Limb (tissue), 2 donors: Measurements from ENCODE around the gene RPS6KA2.

Experiments
- DNase-seq, 2 donors: peaks; one replicate each; pipeline ENCODE4 v3.0.0-alpha.2; 2016; ENCODE audit errors: extremely low spot score in 2 of 2

RPS6KA2 gene

DNA sequence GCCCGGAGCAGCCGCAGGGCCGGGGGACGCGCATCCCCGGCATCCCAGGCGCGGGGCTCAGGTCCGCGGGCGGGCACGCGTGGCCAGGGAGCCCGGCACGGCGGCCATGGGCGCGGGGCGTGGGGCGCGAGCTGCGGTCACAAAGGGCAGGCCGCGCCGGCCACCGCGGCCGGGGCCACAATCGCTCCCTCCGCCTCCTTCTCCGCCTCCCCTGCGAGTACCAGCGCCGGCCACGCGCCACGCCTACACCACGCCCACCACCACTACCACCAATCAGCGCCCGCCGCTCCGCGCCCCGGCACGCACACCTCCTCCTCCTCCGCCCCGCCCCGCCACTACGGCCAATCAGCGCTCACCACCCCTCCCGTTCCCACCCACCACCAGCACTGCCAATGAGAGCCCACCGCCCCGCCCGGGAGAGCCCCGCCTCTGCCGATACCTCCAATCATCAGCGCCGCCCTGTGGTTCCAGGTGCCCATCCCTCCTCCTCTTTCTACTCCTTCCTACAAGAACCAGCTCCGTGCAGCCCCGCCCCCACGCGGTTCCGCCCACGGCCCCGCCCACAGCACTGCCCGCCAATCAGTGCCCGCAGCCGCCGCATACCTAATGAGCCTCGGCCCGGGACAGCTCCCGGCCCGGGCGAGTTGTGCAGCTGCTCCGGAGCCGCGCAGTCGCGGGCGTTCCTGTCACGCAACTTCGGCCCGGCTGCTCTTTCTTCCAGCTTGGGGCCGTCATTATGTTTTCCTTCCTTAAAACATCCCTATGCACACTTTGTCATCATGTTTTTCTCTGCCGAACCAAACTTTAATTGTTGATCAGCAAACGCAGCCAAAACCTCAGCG is at the start of gene RPS6KA2:
Gene RPS6KA2 (minus strand): TSS at position 219 of the 842 bp plus-strand sequence. CDS start 232 bp downstream, outside the sequence.
- peak; percentile 99 to 100 for DNase-seq

DNA sequence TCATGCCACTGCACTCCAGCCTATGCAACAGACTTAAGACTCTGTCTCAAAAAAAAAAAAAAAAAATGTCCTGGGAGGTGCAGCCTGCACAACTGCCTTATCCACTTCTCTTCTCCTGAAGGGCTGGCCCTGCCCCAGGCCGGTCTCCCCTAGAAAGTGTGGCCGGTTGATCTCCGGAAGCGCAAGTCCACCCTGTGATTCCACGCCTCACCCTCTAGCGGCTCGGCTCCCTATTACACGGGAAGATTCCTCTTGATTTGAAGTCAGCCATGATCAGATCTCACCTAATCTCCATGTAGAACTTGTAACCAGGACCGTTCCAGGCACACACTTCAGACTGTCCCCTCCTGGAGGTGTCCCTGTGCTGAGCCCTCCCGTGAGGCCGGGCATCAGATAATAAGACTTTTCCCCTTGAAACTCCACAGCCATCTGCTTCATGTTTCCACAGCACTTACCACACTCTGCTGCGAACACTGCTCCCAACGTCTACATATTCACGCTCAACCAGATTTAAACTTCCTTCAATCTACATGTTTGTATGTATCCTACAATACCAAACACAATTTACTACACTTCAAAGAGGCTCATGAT is 49.3 kb upstream of the RPS6KA2 start:
- no peak for DNase-seq

DNA sequence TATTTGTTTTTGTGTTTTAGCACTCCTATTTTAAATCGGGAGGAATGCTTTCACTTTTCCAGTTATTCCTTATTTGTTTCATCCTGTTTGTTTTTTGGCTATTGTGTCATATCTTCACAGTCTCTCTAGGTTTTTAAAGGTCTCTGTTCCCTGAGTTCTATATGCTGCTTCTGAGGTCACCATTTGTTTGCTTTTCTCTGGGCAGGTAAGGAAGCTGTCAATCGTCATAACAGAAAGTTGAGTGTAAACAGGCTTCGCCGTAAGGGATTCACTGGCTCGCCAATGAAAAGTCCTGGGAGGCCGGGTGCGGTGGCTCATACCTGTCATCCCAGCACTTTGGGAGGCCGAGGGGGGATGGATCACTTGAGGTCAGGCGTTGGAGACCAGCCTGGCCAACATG is 48.7 kb upstream of the RPS6KA2 start:
- DNase-seq: no peak

DNA sequence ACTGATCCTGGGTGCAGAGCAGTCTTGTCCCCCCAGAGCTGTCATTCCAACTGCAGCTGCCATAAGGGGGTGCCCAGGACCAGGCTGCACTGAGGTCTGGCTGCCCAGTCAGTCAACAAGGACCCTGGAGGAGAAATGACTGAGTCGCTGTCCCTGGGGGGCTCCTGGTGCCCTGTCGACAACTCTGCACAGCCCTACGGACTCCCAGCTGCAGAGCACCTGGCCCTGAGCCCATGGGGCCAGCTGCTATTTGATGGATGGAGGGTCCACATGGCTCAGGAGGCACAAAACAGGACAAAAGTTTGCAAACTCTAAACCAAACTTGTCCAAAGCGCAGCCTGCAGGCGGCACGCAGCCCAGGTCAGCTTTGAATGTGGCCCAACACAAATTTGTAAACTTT is 46.3 kb upstream of the RPS6KA2 start:
- DNase-seq: no peak

DNA sequence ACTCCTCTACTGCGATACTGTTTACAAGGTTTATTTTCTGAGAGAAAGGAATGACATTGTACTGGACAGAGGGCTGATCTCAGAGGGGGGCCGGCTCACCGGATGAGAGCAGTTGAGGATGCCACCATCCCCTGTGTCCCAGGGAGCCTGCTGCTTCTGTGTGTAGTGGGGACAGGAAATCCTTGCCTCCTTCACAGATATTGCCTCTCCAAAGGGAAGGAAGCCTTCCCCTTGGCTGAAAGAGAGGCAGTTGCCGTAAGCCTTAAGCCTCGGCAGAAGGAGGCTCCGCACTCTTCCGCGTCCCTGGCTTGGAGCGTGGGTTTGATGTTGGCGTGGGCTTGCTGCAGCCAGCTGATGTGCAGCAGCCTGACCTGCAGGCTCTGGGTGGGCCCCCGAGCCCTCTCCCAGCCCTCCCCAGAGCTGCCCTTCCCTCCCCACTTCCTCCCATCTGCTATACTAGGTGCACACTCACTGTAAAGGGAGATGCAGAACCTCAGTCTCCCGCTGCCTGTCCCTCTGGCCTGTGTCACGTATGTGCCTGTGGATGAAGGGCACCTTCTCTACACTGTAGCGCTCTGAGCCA is 45.7 kb upstream of the RPS6KA2 start:
- DNase-seq: no peak

DNA sequence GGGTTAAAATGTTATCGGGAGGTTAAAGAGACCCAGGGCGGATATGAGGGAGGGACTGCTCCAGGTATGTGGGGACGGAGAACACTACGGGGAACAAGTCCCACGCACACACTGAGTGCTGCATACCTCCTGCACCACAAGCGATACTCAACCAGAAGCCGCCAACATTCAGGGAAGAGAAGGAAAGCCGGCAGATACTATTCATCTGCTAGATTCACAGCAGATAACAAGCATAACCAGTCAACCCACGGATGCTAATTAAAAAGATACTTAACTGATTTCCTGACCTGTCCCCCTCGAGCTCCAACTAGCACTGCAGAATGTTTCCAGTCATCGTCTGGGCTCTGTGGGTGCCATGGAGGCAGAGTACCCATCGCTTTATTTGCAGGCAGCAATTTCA is 45.1 kb upstream of the RPS6KA2 start:
- DNase-seq: no peak

DNA sequence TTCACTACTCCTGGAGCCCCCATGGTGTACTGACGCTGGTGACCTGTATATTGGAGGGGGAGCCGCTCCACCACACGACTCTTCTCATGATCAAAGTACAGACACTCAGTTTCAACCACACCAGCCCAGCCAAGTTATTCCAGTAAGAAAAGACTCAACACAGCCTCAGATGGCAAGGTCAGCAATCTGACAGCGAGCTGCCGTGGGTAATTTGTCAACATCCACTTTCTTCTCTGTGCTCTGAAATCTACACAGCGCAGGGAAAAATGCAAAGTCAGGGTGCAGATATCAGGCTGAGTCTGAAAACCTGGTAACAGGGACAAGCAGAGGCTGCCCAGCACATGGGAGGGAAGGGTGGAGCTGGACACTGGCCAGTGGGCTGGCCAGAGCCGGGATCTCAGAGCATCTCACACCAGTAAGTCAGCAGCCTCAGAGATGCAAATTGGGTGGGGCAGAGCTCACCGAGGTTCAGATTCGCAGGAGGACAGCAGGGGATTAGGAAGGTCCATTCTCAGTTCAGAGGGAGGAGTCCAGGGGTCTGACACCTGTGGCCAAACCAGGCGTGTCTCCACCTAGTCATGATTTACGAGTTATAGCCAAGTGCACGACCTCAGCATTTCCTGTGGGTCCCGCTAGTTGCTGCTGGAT is 44.5 kb upstream of the RPS6KA2 start:
- no peak for DNase-seq

DNA sequence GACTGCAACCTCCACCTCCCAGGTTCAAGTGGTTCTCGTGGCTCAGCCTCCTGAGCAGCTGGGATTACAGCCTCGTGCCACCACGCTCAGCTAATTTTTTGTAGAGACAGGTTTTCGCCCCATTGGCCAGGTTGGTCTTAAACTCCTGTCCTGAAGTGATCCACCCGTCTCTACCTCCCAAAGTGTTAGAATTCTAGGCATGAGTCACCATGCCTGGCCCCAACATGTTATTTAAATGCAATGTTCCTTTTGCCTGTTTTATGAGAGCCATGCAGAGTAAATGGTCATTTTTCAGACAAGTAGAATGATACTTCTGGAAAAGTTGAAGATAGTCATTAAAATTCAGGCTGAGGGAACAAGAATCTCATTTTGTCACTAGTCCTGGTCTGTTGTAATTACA is 43.8 kb upstream of the RPS6KA2 start:
- DNase-seq: no peak

DNA sequence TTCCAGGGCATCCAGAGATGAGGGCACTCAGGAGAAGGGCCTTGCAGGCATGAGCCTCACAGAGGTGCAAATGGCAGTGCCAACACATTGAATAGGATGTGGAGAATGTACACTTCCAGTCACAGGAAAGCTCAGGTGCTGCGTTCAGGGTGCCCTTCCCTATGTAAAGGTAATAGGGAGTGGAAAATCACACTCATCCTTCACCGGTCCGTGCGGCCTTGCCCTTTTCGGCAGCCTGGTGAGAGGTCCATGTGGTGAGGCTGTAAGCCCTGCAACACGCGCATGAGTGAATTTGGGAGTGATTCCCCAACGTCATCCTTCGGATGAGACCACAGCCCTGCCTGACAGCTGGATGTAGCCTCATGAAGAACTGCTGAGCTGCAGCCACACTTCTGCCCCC is 43.0 kb upstream of the RPS6KA2 start:
- DNase-seq: no peak

DNA sequence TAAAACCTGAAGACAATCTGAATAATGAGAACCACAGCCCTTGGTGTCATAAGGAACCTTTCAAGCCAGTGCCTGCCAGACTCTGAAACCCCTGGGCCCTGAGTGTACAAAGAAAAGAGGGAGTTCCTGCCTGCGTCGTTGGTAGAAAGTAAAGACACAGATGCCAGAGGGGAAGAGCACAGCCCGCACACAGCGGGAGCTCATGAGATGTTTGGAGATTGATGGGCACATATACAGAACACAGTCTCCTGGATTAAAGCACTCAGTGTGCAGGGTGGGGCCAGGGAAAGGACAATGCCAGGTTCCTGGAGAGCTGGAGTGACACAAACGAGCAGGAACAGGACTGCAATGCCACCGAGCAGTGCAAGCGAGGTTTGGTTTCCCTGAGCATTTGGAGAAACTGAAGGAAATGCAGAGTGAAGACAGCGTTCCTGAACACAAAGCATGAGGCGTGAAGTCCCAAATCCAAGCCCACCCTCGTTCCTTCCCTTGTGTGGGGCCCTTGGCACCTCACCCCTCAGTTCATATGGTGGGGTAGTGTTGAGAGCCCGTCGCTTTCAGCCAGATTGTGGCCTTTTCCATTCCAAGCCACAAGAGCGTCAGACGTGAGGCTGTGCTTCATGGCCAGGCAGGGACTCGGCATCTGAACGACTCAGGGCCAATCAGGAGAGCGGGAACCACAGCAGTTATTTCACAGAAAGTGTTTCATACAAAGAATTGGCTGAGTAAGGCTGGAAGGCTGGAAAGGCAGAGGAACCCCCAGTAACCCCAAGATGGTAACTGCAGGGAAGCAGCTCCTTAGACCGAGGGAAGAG is 41.0 kb upstream of the RPS6KA2 start:
- no peak for DNase-seq

DNA sequence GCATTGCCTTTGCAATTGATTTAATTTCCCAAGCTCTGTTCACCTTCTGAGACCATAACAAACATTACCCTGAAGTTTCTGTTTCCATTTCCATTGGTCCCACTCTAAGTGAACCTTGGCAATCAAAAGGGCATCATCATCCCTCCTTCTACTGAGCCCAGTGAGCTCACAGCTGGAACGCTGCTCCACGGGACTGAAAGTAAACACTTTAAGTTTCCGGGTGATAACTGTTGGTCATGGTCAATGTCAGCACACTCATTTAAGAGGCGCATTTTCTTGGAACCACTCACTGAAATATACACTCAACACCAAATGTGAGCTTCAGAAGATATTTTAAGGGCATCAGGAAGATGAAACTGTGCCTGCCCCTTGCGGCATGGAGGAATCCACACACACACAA is 37.1 kb upstream of the RPS6KA2 start:
- no peak for DNase-seq

DNA sequence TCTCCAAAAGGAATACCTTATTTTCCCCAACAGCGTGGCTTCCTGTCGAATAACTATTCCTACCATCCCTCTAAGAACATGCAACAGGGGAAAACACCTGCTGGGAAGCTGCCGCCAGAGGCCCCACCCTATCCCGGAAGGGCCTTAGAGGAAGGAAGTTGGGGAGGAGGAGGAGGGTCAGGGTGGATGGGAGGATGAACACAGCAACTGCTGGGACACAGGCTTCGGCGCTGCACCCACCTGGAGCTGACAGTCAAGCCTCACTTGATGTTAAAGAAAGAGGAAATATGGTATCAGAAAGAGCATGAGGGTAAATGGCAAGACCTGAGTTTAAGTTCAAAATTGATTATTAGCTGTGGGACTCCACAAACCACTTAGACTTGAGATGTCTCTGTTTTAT is 36.5 kb upstream of the RPS6KA2 start:
- no peak for DNase-seq

DNA sequence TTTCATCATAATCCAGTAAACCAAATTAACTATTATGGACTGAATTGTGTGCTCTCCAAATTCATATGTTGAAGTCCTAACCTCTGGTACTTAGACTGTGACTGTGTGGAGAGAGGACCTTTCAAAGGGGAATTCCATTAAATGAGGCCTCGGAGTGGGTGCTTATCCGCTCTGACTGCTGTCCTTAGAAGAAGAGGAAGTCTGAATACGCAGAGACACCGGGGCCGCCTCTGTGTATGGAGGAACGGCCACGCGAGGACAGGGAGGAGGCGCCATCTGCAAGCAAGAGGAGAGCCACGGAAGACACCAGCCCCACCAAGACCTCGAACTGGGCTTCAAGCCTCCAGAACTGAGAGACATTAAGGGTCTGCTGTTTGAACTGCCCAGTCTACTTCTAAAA is 35.6 kb upstream of the RPS6KA2 start:
- DNase-seq: no peak

DNA sequence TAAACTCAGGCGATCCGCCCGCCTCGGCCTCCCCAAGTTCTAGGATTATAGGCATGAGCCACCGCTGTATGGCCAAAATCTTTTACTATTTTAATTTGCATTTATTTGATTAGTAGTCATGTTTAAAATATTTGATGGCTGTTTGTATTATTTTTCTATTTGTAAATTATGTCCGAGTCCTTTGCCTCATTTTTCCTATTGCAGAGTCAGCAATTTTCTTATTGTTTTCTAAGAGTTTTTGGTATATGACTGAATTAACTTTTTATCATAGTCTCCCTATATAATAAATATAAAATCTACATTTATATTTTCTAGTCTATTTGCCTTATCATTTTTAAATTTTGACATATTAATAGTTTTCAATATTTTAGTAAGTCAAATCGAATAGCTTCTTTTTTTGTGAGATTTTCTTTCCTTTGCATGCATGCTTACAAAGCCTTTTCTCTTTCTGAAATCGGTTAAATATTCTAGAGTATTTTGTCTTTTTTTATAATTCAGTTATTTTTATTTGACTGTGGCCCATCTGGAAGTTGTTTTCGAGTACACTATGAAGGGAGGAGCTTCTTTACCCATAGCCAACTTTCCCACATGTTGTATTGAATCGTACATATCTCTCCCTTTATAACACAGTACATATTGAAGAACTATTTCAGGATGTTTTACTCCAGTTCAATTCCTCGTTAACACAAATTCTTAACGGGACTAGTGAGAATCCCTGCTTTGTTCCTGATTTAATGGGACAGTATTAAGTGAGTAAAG is 34.5 kb upstream of the RPS6KA2 start:
- peak in 1 of 2 donors; percentile 13 for DNase-seq

DNA sequence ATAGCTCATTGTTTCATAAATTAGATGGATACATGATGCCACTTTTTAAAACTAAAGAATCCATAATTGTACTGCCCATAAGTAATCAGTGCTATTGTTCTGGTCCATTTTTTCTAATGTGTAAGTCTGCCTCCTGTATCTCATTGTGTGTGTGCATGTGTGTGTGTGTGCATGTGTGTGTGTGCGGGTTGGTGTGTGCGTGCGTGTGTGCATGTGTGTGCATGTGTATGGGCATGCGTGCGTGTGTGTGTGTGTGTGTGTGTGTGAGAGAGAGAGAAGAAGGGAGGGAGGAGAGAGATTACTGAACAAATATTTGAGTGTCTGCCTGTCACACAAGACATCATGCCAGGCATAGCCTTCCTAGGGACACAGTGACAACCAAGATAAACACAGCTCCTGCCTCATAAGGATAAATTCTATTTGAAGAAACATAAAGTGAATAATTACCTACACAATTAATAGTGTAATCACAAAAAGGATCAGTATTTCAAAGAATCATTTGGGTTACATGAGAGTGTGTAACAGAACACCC is 33.2 kb upstream of the RPS6KA2 start:
- DNase-seq: no peak

DNA sequence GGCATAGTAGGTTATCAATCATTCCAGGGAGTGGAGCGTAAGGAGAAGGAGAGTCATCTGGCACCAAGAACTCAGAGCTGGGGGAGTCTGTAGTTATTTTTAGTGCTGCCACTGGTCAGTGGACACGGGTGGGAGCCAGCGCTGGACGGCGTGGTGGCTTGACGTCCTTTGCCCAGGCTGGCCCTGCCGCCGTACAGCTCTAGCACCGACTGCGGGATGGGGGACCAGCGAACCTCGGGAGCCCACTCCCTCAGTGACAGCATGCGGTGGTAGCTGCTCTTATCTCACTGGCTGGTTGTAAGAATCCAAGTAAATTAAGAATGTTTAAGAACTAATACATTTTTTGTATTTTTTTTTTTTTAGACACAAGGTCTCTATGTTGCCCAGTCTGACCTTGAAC is 32.5 kb upstream of the RPS6KA2 start:
- no peak for DNase-seq

DNA sequence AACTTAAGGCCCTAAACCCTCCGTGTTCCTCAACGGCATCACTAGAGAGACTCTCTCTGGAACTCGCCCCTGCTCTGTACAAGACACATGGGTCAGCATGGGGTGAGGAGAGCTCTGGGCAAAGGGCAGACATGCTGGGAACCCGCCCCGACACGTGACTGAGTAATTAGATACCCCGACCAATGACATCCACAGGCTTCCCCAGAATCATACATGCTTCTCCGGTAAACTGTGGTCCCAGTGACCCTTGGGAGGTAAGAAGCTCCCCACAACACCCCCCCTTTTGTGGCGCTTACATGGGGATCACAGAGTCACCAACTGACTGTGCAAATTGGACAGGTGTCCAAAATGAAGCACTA is 31.7 kb upstream of the RPS6KA2 start:
- no peak for DNase-seq

DNA sequence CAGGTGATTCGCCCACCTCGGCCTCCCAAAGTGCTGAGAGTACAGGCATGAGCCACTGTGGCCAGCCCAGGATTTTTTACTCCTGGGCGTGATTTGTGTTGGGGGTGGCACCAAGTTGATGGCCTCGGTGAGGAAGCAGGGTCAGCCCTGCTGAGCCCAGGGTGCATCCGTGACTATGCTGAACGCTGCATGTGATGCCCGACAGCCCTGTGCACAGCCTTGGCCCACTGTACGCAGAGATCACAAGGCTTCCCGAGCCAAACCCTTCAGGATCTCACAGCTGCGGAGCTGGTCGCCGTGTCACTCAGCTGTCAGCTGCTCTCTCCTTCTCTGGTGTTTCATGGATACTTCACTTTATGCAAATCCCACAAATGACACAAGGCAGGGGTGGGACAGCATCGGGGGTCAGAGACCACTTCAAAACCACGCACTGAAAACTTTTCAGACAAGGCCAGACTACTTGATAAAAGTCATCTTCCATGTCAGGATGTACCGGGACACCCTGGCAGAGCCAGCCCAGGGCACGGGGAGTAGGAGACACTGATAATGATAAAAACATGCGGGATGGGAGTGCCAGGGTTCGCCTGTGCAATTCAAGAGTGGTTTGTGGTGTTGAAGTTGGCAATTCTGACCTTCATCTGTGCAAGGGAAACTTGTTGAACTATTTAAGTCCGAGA is 31.2 kb upstream of the RPS6KA2 start:
- no peak for DNase-seq

DNA sequence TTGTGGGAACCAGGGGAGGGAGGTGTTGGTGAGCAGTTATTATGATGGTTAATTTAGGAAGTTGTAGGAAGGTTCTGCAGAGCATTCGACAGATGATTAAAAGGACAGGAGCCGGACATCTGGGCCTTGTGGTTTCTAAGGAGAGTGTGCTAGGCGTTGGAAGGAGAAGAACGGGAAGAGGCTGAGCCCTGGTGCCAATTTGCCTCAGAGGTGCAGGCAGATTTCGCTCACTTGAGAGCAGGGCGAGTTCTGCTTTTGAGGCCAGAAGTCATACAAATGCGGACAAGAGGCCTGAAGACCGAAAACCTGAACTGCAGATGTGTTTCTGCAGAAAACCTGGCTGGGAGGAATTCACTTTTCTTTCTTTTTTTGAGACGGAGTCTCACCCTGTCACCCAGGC is 30.5 kb upstream of the RPS6KA2 start:
- no peak for DNase-seq
